ENCODE measurements around the gene REV3L.

DNA sequence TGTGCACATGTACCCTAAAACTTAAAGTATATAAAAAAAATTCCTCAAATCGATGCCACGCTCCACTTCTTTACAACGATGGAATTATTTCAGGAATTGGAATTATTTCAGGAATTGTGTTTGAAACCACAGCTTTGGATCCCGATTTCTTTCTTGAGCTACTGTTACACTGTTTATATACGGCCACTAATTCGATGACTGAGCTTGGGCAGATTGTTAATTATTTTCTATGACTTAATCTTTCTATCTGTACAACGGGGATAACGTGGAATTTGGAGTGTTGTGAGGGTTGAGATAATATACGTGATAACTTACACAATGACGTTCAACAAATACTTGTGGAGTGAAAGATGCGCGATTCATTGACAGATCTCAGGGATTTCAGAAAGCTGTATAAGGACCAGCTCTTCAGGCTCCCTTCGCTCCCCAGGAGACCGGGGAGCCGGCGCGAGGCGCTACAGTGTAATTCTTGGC lies 224.4 kb downstream of the REV3L start:
- TF ChIP-seq EZH2phosphoT487 (IDR thresholded peaks at IDR 0.05; ENCODE audit: borderline replicate concordance, low read length) = no peak
- TF ChIP-seq, protein P1, sequence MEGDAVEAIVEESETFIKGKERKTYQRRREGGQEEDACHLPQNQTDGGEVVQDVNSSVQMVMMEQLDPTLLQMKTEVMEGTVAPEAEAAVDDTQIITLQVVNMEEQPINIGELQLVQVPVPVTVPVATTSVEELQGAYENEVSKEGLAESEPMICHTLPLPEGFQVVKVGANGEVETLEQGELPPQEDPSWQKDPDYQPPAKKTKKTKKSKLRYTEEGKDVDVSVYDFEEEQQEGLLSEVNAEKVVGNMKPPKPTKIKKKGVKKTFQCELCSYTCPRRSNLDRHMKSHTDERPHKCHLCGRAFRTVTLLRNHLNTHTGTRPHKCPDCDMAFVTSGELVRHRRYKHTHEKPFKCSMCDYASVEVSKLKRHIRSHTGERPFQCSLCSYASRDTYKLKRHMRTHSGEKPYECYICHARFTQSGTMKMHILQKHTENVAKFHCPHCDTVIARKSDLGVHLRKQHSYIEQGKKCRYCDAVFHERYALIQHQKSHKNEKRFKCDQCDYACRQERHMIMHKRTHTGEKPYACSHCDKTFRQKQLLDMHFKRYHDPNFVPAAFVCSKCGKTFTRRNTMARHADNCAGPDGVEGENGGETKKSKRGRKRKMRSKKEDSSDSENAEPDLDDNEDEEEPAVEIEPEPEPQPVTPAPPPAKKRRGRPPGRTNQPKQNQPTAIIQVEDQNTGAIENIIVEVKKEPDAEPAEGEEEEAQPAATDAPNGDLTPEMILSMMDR (IDR thresholded peaks at IDR 0.05; ENCODE audit: low read depth, low read length, poor library complexity, severe bottlenecking) = no peak
